Head of caudate nucleus (tissue), 42 donors: Measurements from ENCODE around the gene SEMA5A.

Source experiments
- DNase-seq, 42 donors: peaks; one replicate each; pipeline versions ENCODE4 v3.0.0 to v3.0.0-alpha.2; 2020 to 2021; ENCODE audit warnings: mixed read lengths in 7 of 42
- intact Hi-C: fragments of 100-400 bp; cut with DNase I; formaldehyde crosslinking; loops from one replicate; pipeline ENCODE4 v1.15.0; 2022

SEMA5A gene

GRCh38 chr5:9139344-9139743, 406.5 kb downstream of the SEMA5A start:
- DNase-seq = no peak
- intact Hi-C loops = no loop called here

- intact Hi-C loops = no loop called here
- DNase-seq = no peak
Observed at GRCh38 chr5:9128136-9128535, 417.7 kb downstream of the SEMA5A start.

- no peak for DNase-seq
- intact Hi-C loops = no loop called here
Observed at GRCh38 chr5:9126490-9126889, 419.4 kb downstream of the SEMA5A start.

GRCh38 chr5:9125852-9126251, 420.0 kb downstream of the SEMA5A start:
- intact Hi-C loops = no loop called here
- DNase-seq = no peak

GRCh38 chr5:9124838-9125237, 421.0 kb downstream of the SEMA5A start:
- no peak for DNase-seq
- intact Hi-C loops = no loop called here

GRCh38 chr5:9124071-9124470, 421.8 kb downstream of the SEMA5A start:
- no peak for DNase-seq
- intact Hi-C loops = no loop called here

- intact Hi-C loops = no loop called here
Observed at GRCh38 chr5:9122528-9122927, 423.3 kb downstream of the SEMA5A start.

GRCh38 chr5:9121597-9121996, 424.3 kb downstream of the SEMA5A start:
- DNase-seq = no peak
- intact Hi-C loops = no loop called here

More at GRCh38 chr5:9122528-9122927, 423.3 kb downstream of the SEMA5A start:
- DNase-seq = no peak

- intact Hi-C loops = no loop called here
- DNase-seq = no peak
Observed at GRCh38 chr5:9118852-9119251, 427.0 kb downstream of the SEMA5A start.

- no peak for DNase-seq
- intact Hi-C loops = no loop called here
Observed at GRCh38 chr5:9115093-9115492, 430.8 kb downstream of the SEMA5A start.

GRCh38 chr5:9112520-9113291, 433.2 kb downstream of the SEMA5A start:
- intact Hi-C loops = no loop called here
- DNase-seq = no peak

- DNase-seq = no peak
- intact Hi-C loops = no loop called here
Observed at GRCh38 chr5:9108162-9108561, 437.7 kb downstream of the SEMA5A start.

- no peak for DNase-seq
Observed at GRCh38 chr5:9105851-9106250, 440.0 kb downstream of the SEMA5A start.

GRCh38 chr5:9104571-9105339, 441.1 kb downstream of the SEMA5A start:
- peak in 1 of 42 donors; percentile 3 for DNase-seq
- intact Hi-C loops = no loop called here

More at GRCh38 chr5:9105851-9106250, 440.0 kb downstream of the SEMA5A start:
- intact Hi-C loops = no loop called here

GRCh38 chr5:9103290-9103689, 442.6 kb downstream of the SEMA5A start:
- DNase-seq = no peak
- intact Hi-C loops = no loop called here

GRCh38 chr5:9099689-9100088, 446.2 kb downstream of the SEMA5A start:
- DNase-seq = peak in 2 of 42 donors; percentile 11 to 12
- intact Hi-C loops = no loop called here

GRCh38 chr5:9098990-9099389, 446.9 kb downstream of the SEMA5A start:
- intact Hi-C loops = no loop called here
- no peak for DNase-seq

GRCh38 chr5:9094582-9094981, 451.3 kb downstream of the SEMA5A start:
- intact Hi-C loops = no loop called here
- no peak for DNase-seq

GRCh38 chr5:9091896-9092662, 453.8 kb downstream of the SEMA5A start:
- intact Hi-C loops = no loop called here
- no peak for DNase-seq
